ENCODE measurements around the gene AGA. TPM values are rescaled to one million over a fixed set of nuclear protein-coding genes. Genes with fewer than 3 reads are reported as not detected.

AGA gene
- total and polyA plus RNA-seq, 5 donors = 6.2 to 10.3 (median 8.9) TPM

- ATAC-seq = no peak
These were observed 31.7 kb downstream of the AGA start for GRCh38 chr4:177410566-177410965.

GRCh38 chr4:177408023-177408422, 34.2 kb downstream of the AGA start:
- intact Hi-C loops (cut with DNase I) = no loop called here

More at GRCh38 chr4:177410566-177410965, 31.7 kb downstream of the AGA start:
- intact Hi-C loops (cut with DNase I) = no loop called here
- Histone ChIP-seq H3K4me3 (ENCODE audit: low read length) (no peak overlapping the region), H3K27me3 (ENCODE audit: control insufficient read depth, insufficient read depth) (no peaks in the 10 kb centered on the region), H3K27ac (ENCODE audit: low read length) (no peak overlapping the region), H3K4me1 (ENCODE audit: control insufficient read depth, insufficient read depth, low read length) (no peaks in the 10 kb centered on the region), H3K9me3 (ENCODE audit: control insufficient read depth, low read length) (no peaks in the 10 kb centered on the region)
- DNase-seq = no peak

GRCh38 chr4:177405508-177405907, 36.7 kb downstream of the AGA start:
- 72% methylated on average over 2 of the region's 2 CpGs for WGBS
- Histone ChIP-seq H3K4me3 (ENCODE audit: low read length) (no peak overlapping the region), H3K4me1 (ENCODE audit: control insufficient read depth, insufficient read depth, low read length) (no peaks in the 10 kb centered on the region), H3K27me3 (ENCODE audit: control insufficient read depth, insufficient read depth) (no peaks in the 10 kb centered on the region), H3K27ac (ENCODE audit: low read length) (no peak overlapping the region), H3K9me3 (ENCODE audit: control insufficient read depth, low read length) (no peaks in the 10 kb centered on the region)
- no peak for DNase-seq
- intact Hi-C loops (cut with DNase I) = no loop called here
- ATAC-seq = no peak

More at GRCh38 chr4:177408023-177408422, 34.2 kb downstream of the AGA start:
- DNase-seq (no peak), ATAC-seq (no peak)
- H3K9me3 ChIP-seq (ENCODE audit: control insufficient read depth, low read length) = no peaks in the 10 kb centered on the region
- H3K4me3 ChIP-seq (ENCODE audit: low read length) = no peak overlapping the region
- H3K4me1 ChIP-seq (ENCODE audit: control insufficient read depth, insufficient read depth, low read length) = no peaks in the 10 kb centered on the region
- WGBS = 90% methylated on average over 25 of the region's 25 CpGs
- no peaks in the 10 kb centered on the region for H3K27me3 ChIP-seq (ENCODE audit: control insufficient read depth, insufficient read depth)
- H3K27ac ChIP-seq (ENCODE audit: low read length) = no peak overlapping the region

- no peak for ATAC-seq
- Histone ChIP-seq H3K4me3 (ENCODE audit: low read length) (no peak overlapping the region), H3K9me3 (ENCODE audit: control insufficient read depth, low read length) (no peaks in the 10 kb centered on the region), H3K4me1 (ENCODE audit: control insufficient read depth, insufficient read depth, low read length) (no peaks in the 10 kb centered on the region), H3K27me3 (ENCODE audit: control insufficient read depth, insufficient read depth) (no peaks in the 10 kb centered on the region), H3K27ac (ENCODE audit: low read length) (no peak overlapping the region)
- intact Hi-C loops (cut with DNase I) = no loop called here
- no peak for DNase-seq
- WGBS = 84% methylated on average over 4 of the region's 4 CpGs
These were observed 37.3 kb downstream of the AGA start for GRCh38 chr4:177404986-177405385.

- ATAC-seq (no peak), DNase-seq (no peak)
- H3K4me3 ChIP-seq (ENCODE audit: low read length) = no peak overlapping the region
- intact Hi-C loops (cut with DNase I) = no loop called here
- H3K4me1 ChIP-seq (ENCODE audit: control insufficient read depth, insufficient read depth, low read length) = no peaks in the 10 kb centered on the region
- WGBS = 62% methylated on average over 3 of the region's 3 CpGs
- no peak overlapping the region for H3K27ac ChIP-seq (ENCODE audit: low read length)
- no peaks in the 10 kb centered on the region for H3K27me3 ChIP-seq (ENCODE audit: control insufficient read depth, insufficient read depth)
- H3K9me3 ChIP-seq (ENCODE audit: control insufficient read depth, low read length) = no peaks in the 10 kb centered on the region
These were observed 37.9 kb downstream of the AGA start for GRCh38 chr4:177404342-177404741.

GRCh38 chr4:177403746-177404145, 38.5 kb downstream of the AGA start:
- Histone ChIP-seq H3K4me3 (ENCODE audit: low read length) (no peak overlapping the region), H3K27me3 (ENCODE audit: control insufficient read depth, insufficient read depth) (no peaks in the 10 kb centered on the region), H3K9me3 (ENCODE audit: control insufficient read depth, low read length) (no peaks in the 10 kb centered on the region), H3K4me1 (ENCODE audit: control insufficient read depth, insufficient read depth, low read length) (no peaks in the 10 kb centered on the region), H3K27ac (ENCODE audit: low read length) (no peak overlapping the region)
- ATAC-seq = no peak
- intact Hi-C loops (cut with DNase I) = no loop called here
- WGBS = 58% methylated on average over 6 of the region's 6 CpGs
- no peak for DNase-seq

- WGBS = 78% methylated on average over 5 of the region's 5 CpGs
These were observed 40.5 kb downstream of the AGA start for GRCh38 chr4:177401658-177402273.

GRCh38 chr4:177400030-177400429, 42.2 kb downstream of the AGA start:
- no peaks in the 10 kb centered on the region for H3K27me3 ChIP-seq (ENCODE audit: control insufficient read depth, insufficient read depth)
- no peak for DNase-seq
- H3K4me3 ChIP-seq (ENCODE audit: low read length) = no peak overlapping the region
- WGBS = 45% methylated on average over 2 of the region's 2 CpGs
- no peaks in the 10 kb centered on the region for H3K9me3 ChIP-seq (ENCODE audit: control insufficient read depth, low read length)
- no peaks in the 10 kb centered on the region for H3K4me1 ChIP-seq (ENCODE audit: control insufficient read depth, insufficient read depth, low read length)
- H3K27ac ChIP-seq (ENCODE audit: low read length) = no peak overlapping the region
- no peak for ATAC-seq
- intact Hi-C loops (cut with DNase I) = no loop called here

More at GRCh38 chr4:177401658-177402273, 40.5 kb downstream of the AGA start:
- intact Hi-C loops (cut with DNase I) = no loop called here
- Histone ChIP-seq H3K4me3 (ENCODE audit: low read length) (no peak overlapping the region), H3K9me3 (ENCODE audit: control insufficient read depth, low read length) (no peaks in the 10 kb centered on the region), H3K27ac (ENCODE audit: low read length) (no peak overlapping the region), H3K4me1 (ENCODE audit: control insufficient read depth, insufficient read depth, low read length) (no peaks in the 10 kb centered on the region), H3K27me3 (ENCODE audit: control insufficient read depth, insufficient read depth) (no peaks in the 10 kb centered on the region)
- DNase-seq = no peak
- no peak for ATAC-seq

- DNase-seq (no peak), ATAC-seq (no peak)
- H3K9me3 ChIP-seq (ENCODE audit: control insufficient read depth, low read length) = no peaks in the 10 kb centered on the region
- WGBS = 92% methylated on average over 2 of the region's 2 CpGs
- H3K4me3 ChIP-seq (ENCODE audit: low read length) = no peak overlapping the region
- H3K4me1 ChIP-seq (ENCODE audit: control insufficient read depth, insufficient read depth, low read length) = no peaks in the 10 kb centered on the region
- no peaks in the 10 kb centered on the region for H3K27me3 ChIP-seq (ENCODE audit: control insufficient read depth, insufficient read depth)
- intact Hi-C loops (cut with DNase I) = no loop called here
- H3K27ac ChIP-seq (ENCODE audit: low read length) = no peak overlapping the region
These were observed 45.9 kb downstream of the AGA start for GRCh38 chr4:177396352-177396751.

GRCh38 chr4:177393236-177393635, 49.0 kb downstream of the AGA start:
- H3K9me3 ChIP-seq (ENCODE audit: control insufficient read depth, low read length) = no peaks in the 10 kb centered on the region
- intact Hi-C loops (cut with DNase I) = no loop called here
- DNase-seq (no peak), ATAC-seq (no peak)
- no peak overlapping the region for H3K4me3 ChIP-seq (ENCODE audit: low read length)
- H3K4me1 ChIP-seq (ENCODE audit: control insufficient read depth, insufficient read depth, low read length) = no peaks in the 10 kb centered on the region
- H3K27me3 ChIP-seq (ENCODE audit: control insufficient read depth, insufficient read depth) = no peaks in the 10 kb centered on the region
- WGBS = 71% methylated on average over 8 of the region's 8 CpGs
- no peak overlapping the region for H3K27ac ChIP-seq (ENCODE audit: low read length)

GRCh38 chr4:177391953-177392352, 50.3 kb downstream of the AGA start:
- Histone ChIP-seq H3K9me3 (ENCODE audit: control insufficient read depth, low read length) (no peaks in the 10 kb centered on the region), H3K4me3 (ENCODE audit: low read length) (no peak overlapping the region), H3K27me3 (ENCODE audit: control insufficient read depth, insufficient read depth) (no peaks in the 10 kb centered on the region), H3K27ac (ENCODE audit: low read length) (no peak overlapping the region), H3K4me1 (ENCODE audit: control insufficient read depth, insufficient read depth, low read length) (no peaks in the 10 kb centered on the region)
- ATAC-seq = no peak
- WGBS = 77% methylated on average over 6 of the region's 6 CpGs
- intact Hi-C loops (cut with DNase I) = no loop called here
- no peak for DNase-seq

- WGBS = 61% methylated on average over 3 of the region's 3 CpGs
- Histone ChIP-seq H3K27ac (ENCODE audit: low read length) (no peak overlapping the region), H3K27me3 (ENCODE audit: control insufficient read depth, insufficient read depth) (no peaks in the 10 kb centered on the region), H3K4me1 (ENCODE audit: control insufficient read depth, insufficient read depth, low read length) (no peaks in the 10 kb centered on the region), H3K9me3 (ENCODE audit: control insufficient read depth, low read length) (no peaks in the 10 kb centered on the region), H3K4me3 (ENCODE audit: low read length) (no peak overlapping the region)
- ATAC-seq = no peak
- DNase-seq = no peak
- intact Hi-C loops (cut with DNase I) = no loop called here
These were observed 51.0 kb downstream of the AGA start for GRCh38 chr4:177391287-177391686.
